Measurements from ENCODE around the gene PODXL.

Gene PODXL

GRCh38 chr7:131568510-131568909, 12.1 kb upstream of the PODXL start:
- H3K4me1 ChIP-seq (ENCODE audit: control insufficient read depth in 2 of 2, insufficient read depth in 2 of 2, low read length in 2 of 2): no peaks in the 10 kb centered on the region
- no peaks in the 10 kb centered on the region for H3K27me3 ChIP-seq (ENCODE audit: control insufficient read depth in 2 of 2, insufficient read depth in 2 of 2, low read length in 2 of 2)
- H3K4me3 ChIP-seq (ENCODE audit: low read length in 2 of 2): no peak overlapping the region
- no peaks in the 10 kb centered on the region for H3K36me3 ChIP-seq (ENCODE audit: control insufficient read depth in 2 of 2, insufficient read depth in 2 of 2, low read length in 2 of 2)
- H3K27ac ChIP-seq (ENCODE audit: low read depth in 2 of 2, low read length in 2 of 2): no peak overlapping the region
- no peaks in the 10 kb centered on the region for H3K9me3 ChIP-seq (ENCODE audit: control insufficient read depth in 2 of 2, low read length in 2 of 2)
- no peak overlapping the region for H3K9ac ChIP-seq (ENCODE audit: low read depth in 1 of 2, low read length in 2 of 2)

GRCh38 chr7:131564640-131565039, 8.2 kb upstream of the PODXL start:
- no peak overlapping the region for H3K4me3 ChIP-seq (ENCODE audit: low read length in 2 of 2)
- no peaks in the 10 kb centered on the region for H3K9me3 ChIP-seq (ENCODE audit: control insufficient read depth in 2 of 2, low read length in 2 of 2)
- H3K27ac ChIP-seq (ENCODE audit: low read depth in 2 of 2, low read length in 2 of 2): no peak overlapping the region
- no peaks in the 10 kb centered on the region for H3K4me1 ChIP-seq (ENCODE audit: control insufficient read depth in 2 of 2, insufficient read depth in 2 of 2, low read length in 2 of 2)
- H3K36me3 ChIP-seq (ENCODE audit: control insufficient read depth in 2 of 2, insufficient read depth in 2 of 2, low read length in 2 of 2): no peaks in the 10 kb centered on the region
- peaks cover 0 to 5% of the 10 kb centered on the region in 2 donors for H3K27me3 ChIP-seq (ENCODE audit: control insufficient read depth in 2 of 2, insufficient read depth in 2 of 2, low read length in 2 of 2)
- H3K9ac ChIP-seq (ENCODE audit: low read depth in 1 of 2, low read length in 2 of 2): no peak overlapping the region

- H3K4me1 ChIP-seq (ENCODE audit: control insufficient read depth in 2 of 2, insufficient read depth in 2 of 2, low read length in 2 of 2): no peaks in the 10 kb centered on the region
- H3K36me3 ChIP-seq (ENCODE audit: control insufficient read depth in 2 of 2, insufficient read depth in 2 of 2, low read length in 2 of 2): no peaks in the 10 kb centered on the region
- H3K9ac ChIP-seq (ENCODE audit: low read depth in 1 of 2, low read length in 2 of 2): no peak overlapping the region
- H3K4me3 ChIP-seq (ENCODE audit: low read length in 2 of 2): no peak overlapping the region
- no peaks in the 10 kb centered on the region for H3K9me3 ChIP-seq (ENCODE audit: control insufficient read depth in 2 of 2, low read length in 2 of 2)
- no peak overlapping the region for H3K27ac ChIP-seq (ENCODE audit: low read depth in 2 of 2, low read length in 2 of 2)
- H3K27me3 ChIP-seq (ENCODE audit: control insufficient read depth in 2 of 2, insufficient read depth in 2 of 2, low read length in 2 of 2): peaks cover 0 to 5% of the 10 kb centered on the region in 2 donors
Observed at GRCh38 chr7:131563918-131564317, 7.5 kb upstream of the PODXL start.

- no peaks in the 10 kb centered on the region for H3K9me3 ChIP-seq (ENCODE audit: control insufficient read depth in 2 of 2, low read length in 2 of 2)
- peaks cover 2% of the 10 kb centered on the region in 2 donors for H3K4me1 ChIP-seq (ENCODE audit: control insufficient read depth in 2 of 2, insufficient read depth in 2 of 2, low read length in 2 of 2)
- H3K4me3 ChIP-seq (ENCODE audit: low read length in 2 of 2): no peak overlapping the region
- H3K27me3 ChIP-seq (ENCODE audit: control insufficient read depth in 2 of 2, insufficient read depth in 2 of 2, low read length in 2 of 2): peaks cover 2 to 9% of the 10 kb centered on the region in 2 donors
- H3K9ac ChIP-seq (ENCODE audit: low read depth in 1 of 2, low read length in 2 of 2): no peak overlapping the region
- no peak overlapping the region for H3K27ac ChIP-seq (ENCODE audit: low read depth in 2 of 2, low read length in 2 of 2)
- H3K36me3 ChIP-seq (ENCODE audit: control insufficient read depth in 2 of 2, insufficient read depth in 2 of 2, low read length in 2 of 2): no peaks in the 10 kb centered on the region
Observed at GRCh38 chr7:131562941-131563340, 6.5 kb upstream of the PODXL start.

- Histone ChIP-seq H3K27ac (ENCODE audit: low read depth in 2 of 2, low read length in 2 of 2) (no peak overlapping the region), H3K27me3 (ENCODE audit: control insufficient read depth in 2 of 2, insufficient read depth in 2 of 2, low read length in 2 of 2) (peaks cover 6 to 17% of the 10 kb centered on the region in 2 donors), H3K9me3 (ENCODE audit: control insufficient read depth in 2 of 2, low read length in 2 of 2) (no peaks in the 10 kb centered on the region), H3K36me3 (ENCODE audit: control insufficient read depth in 2 of 2, insufficient read depth in 2 of 2, low read length in 2 of 2) (no peaks in the 10 kb centered on the region), H3K4me1 (ENCODE audit: control insufficient read depth in 2 of 2, insufficient read depth in 2 of 2, low read length in 2 of 2) (peaks cover 16 to 20% of the 10 kb centered on the region in 2 donors), H3K4me3 (ENCODE audit: low read length in 2 of 2) (no peak overlapping the region), H3K9ac (ENCODE audit: low read depth in 1 of 2, low read length in 2 of 2) (no peak overlapping the region)
Observed at GRCh38 chr7:131560061-131560460, 3.6 kb upstream of the PODXL start.

- Histone ChIP-seq H3K9ac (ENCODE audit: low read depth in 1 of 2, low read length in 2 of 2) (peak overlapping the region; percentile 24 to 39), H3K4me3 (ENCODE audit: low read length in 2 of 2) (peak overlapping the region; percentile 37 to 50), H3K27ac (ENCODE audit: low read depth in 2 of 2, low read length in 2 of 2) (no peak overlapping the region), H3K9me3 (ENCODE audit: control insufficient read depth in 2 of 2, low read length in 2 of 2) (no peaks in the 10 kb centered on the region), H3K4me1 (ENCODE audit: control insufficient read depth in 2 of 2, insufficient read depth in 2 of 2, low read length in 2 of 2) (peaks cover 16 to 20% of the 10 kb centered on the region in 2 donors), H3K36me3 (ENCODE audit: control insufficient read depth in 2 of 2, insufficient read depth in 2 of 2, low read length in 2 of 2) (no peaks in the 10 kb centered on the region), H3K27me3 (ENCODE audit: control insufficient read depth in 2 of 2, insufficient read depth in 2 of 2, low read length in 2 of 2) (peaks cover 6 to 28% of the 10 kb centered on the region in 2 donors)
Observed at GRCh38 chr7:131557652-131558385, 1.4 kb upstream of the PODXL start.

GRCh38 chr7:131556909-131557651, 652 bp upstream of the PODXL start:
- H3K4me1 ChIP-seq (ENCODE audit: control insufficient read depth in 2 of 2, insufficient read depth in 2 of 2, low read length in 2 of 2): peaks cover 16 to 20% of the 10 kb centered on the region in 2 donors
- H3K9ac ChIP-seq (ENCODE audit: low read depth in 1 of 2, low read length in 2 of 2): peak overlapping the region; percentile 24 to 58
- H3K27ac ChIP-seq (ENCODE audit: low read depth in 2 of 2, low read length in 2 of 2): no peak overlapping the region
- peak overlapping the region; percentile 32 to 68 for H3K4me3 ChIP-seq (ENCODE audit: low read length in 2 of 2)
- H3K36me3 ChIP-seq (ENCODE audit: control insufficient read depth in 2 of 2, insufficient read depth in 2 of 2, low read length in 2 of 2): no peaks in the 10 kb centered on the region
- peaks cover 6 to 28% of the 10 kb centered on the region in 2 donors for H3K27me3 ChIP-seq (ENCODE audit: control insufficient read depth in 2 of 2, insufficient read depth in 2 of 2, low read length in 2 of 2)
- H3K9me3 ChIP-seq (ENCODE audit: control insufficient read depth in 2 of 2, low read length in 2 of 2): no peaks in the 10 kb centered on the region

- Histone ChIP-seq H3K4me1 (ENCODE audit: control insufficient read depth in 2 of 2, insufficient read depth in 2 of 2, low read length in 2 of 2) (peaks cover 16 to 20% of the 10 kb centered on the region in 2 donors), H3K9me3 (ENCODE audit: control insufficient read depth in 2 of 2, low read length in 2 of 2) (no peaks in the 10 kb centered on the region), H3K27me3 (ENCODE audit: control insufficient read depth in 2 of 2, insufficient read depth in 2 of 2, low read length in 2 of 2) (peaks cover 6 to 28% of the 10 kb centered on the region in 2 donors), H3K9ac (ENCODE audit: low read depth in 1 of 2, low read length in 2 of 2) (peak overlapping the region; percentile 24 to 46), H3K4me3 (ENCODE audit: low read length in 2 of 2) (peak overlapping the region; percentile 65 to 66), H3K27ac (ENCODE audit: low read depth in 2 of 2, low read length in 2 of 2) (peak overlapping the region in 1 of 2 donors; percentile 43), H3K36me3 (ENCODE audit: control insufficient read depth in 2 of 2, insufficient read depth in 2 of 2, low read length in 2 of 2) (no peaks in the 10 kb centered on the region)
Observed at GRCh38 chr7:131555552-131556052, 826 bp downstream of the PODXL start.

- H3K36me3 ChIP-seq (ENCODE audit: control insufficient read depth in 2 of 2, insufficient read depth in 2 of 2, low read length in 2 of 2): no peaks in the 10 kb centered on the region
- peak overlapping the region in 1 of 2 donors; percentile 32 for H3K27ac ChIP-seq (ENCODE audit: low read depth in 2 of 2, low read length in 2 of 2)
- H3K9ac ChIP-seq (ENCODE audit: low read depth in 1 of 2, low read length in 2 of 2): peak overlapping the region in 1 of 2 donors; percentile 46
- no peaks in the 10 kb centered on the region for H3K9me3 ChIP-seq (ENCODE audit: control insufficient read depth in 2 of 2, low read length in 2 of 2)
- H3K27me3 ChIP-seq (ENCODE audit: control insufficient read depth in 2 of 2, insufficient read depth in 2 of 2, low read length in 2 of 2): peaks cover 6 to 25% of the 10 kb centered on the region in 2 donors
- H3K4me3 ChIP-seq (ENCODE audit: low read length in 2 of 2): peak overlapping the region; percentile 6 to 66
- peaks cover 16 to 20% of the 10 kb centered on the region in 2 donors for H3K4me1 ChIP-seq (ENCODE audit: control insufficient read depth in 2 of 2, insufficient read depth in 2 of 2, low read length in 2 of 2)
Observed at GRCh38 chr7:131554880-131555516, 1.4 kb downstream of the PODXL start.

All from mucosa of rectum (tissue), 2 donors.